GM21619 (cell line): ENCODE results near the gene RWDD1.
"Not testable (repeated sequence)": the region's sequence is repeated elsewhere in the genome, so short reads cannot be mapped to it uniquely, and the experiment has no call there.

Experiments used
- ATAC-seq: cut with Tn5 transposase; IDR thresholded peaks from one replicate; pipeline ENCODE4 v1.9.1; 2021; ENCODE audit not compliant: unreplicated experiment

Gene RWDD1

DNA sequence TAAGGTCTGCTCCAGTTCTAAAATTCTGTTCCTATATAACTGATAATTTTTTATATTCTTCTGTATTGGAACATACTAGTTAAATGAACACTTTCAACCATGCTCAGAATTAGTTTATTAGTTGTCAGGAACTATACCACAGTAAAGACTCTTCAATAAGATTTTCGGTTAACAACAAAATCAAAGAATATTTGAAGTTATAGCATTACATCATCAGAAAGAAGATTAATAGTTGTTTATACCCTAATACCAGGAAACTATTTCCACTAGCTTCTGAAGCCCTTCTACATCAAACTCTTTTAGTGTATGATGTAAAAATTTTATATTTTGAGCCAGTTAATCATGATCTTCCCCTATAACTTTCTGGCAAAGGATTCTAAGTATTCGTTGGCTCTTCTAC is 11.2 kb upstream of the RWDD1 start:
- no peak for ATAC-seq

DNA sequence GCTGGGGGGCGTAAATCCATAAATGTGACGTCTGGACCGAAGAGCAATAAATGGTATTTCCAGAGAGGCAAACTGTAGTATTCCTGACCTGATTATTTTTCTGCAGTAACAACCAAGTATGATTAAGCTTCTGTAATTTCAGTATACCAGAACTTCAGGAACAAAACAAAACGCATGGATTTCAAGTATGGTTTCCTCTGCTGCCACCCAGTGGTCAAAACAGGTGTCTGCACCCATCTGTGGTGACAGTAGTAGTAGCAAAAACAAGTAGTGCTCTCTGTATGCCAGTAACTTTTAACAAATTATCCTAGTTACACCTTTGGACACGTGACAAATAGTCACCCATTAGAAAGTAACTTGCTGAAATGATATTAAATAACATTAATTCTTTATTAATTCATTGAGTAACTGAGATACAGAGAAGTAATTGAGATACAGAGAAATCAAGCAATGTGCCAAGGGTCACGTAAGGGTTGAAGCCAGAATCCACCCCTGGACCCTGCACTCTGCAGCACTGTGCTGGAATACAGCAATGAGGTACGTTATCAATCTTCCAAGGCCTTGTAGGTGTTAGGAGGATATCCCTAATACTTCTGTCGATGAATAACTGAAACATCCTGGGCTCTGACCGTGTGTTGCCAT is 9.8 kb upstream of the RWDD1 start:
- peak; percentile 71 for ATAC-seq

DNA sequence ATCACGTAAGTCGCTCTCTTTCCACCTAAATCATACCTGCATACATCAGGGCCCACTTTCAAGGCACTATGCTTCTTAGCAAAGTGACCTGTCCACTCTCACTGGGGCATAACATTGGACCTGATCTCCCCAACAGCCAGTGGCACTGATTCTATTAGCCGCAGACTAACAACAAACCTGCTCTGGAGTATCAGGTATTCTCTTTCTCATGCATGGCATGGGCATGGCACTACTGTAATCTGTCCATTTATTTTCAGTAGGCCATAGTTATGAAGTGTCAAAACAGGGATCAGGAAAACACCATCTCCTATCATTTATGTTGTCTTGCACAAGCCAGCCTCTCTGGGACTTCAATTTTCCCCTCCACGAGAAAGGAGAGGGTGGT is 9.3 kb upstream of the RWDD1 start:
- ATAC-seq = no peak

DNA sequence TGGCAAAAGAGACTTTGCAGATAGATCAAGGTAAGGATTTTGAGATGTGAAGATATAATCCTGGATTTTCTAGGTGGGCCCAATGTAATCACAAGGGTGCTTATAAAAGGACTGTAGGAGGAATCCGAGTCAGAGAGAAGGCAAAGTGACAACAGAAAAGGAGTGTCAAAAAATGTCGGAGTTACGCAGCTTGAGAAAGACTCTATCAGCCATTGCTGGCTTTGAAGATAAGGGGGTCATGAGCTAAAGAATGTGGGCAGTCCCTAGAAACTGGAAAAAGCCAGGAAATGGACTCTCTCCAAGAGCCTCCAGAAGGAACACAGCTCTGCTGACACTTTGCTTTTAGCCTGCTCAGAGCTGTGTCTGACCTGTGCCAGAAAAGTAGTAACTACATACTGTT is 8.7 kb upstream of the RWDD1 start:
- ATAC-seq = no peak

DNA sequence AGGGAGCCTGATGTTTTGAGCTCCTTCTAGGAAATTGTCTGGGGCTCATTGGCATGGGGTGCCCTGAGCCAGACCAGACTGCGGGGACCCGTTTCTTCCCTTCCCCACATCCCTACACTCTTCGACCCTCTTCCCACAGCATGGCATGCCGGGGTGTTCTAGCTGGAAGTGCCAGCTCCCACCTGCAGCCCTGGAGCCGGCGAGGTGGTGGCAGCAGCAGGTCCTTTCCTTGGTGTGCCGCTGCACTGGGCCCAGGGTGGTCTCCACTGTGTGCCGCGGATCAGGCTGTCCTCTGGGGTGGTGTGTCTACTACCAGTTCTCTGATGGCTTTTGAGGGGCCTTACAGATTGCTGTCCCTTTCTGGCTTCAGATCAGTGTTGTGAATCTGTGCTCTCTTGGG is 7.5 kb upstream of the RWDD1 start:
- no peak for ATAC-seq

DNA sequence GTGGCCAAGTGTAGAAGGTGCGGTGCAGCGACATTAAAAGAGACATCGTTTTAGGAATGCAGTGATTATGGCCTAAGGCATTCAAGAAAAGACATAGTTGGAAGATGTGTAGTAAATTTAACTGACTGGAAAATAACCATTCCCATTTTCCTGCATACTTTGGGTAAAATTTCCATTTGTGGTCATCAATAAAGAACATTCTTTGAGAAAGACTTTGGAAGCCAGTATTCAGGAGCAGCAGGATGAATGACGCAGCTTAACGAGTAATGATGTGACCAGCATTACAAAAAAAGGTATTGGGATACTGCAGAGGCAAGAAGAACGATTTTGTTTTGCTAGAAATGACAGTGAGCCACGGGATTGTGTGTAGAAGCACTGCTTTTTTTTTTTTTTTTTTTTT is 7.0 kb upstream of the RWDD1 start:
- no peak for ATAC-seq

DNA sequence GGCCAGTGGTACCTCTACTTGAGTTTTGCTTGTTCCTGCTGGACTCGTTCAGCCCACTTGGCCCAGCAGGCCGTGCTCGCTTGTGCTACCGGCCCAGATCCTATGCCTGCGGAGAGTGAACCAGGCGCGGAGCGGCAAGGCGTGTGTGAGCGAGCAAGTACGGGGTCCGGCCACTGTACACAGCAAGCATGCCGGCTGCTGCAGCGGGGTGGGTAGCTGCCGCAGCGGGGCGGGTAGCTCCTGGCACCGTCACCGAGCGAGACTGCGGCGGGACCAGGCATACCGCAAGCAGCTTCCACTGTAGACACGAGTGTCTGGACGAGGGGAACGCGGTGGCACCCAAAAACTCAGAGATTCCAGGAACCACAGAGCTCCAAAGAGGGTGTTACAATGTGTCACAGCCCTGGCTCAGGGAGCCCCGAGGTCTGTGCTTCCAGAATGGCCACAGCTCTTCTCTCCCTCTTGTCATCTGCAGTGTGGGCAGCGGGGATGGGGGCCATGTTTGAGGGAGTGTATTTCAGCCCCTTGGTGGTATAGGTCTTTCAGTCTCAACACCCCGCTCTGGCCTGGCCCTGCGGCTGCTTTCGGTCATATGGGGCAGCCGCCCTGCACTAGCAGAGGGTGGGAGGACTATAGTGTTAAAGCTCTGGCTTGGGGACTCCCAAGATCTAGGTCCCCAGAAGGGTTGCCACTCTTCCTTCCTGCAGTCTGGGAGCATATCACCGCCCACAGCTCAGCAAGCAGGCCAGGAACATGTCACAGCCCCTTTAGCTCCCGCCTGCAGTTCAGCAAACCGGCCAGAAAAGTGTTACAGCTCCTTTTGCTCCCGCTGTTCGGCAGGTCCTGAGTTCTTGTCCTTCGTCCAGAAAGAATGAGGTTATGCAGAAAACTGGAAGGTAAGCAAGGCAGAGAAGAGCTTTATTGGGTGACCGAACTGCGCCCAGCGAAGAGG is 6.1 kb upstream of the RWDD1 start:
- ATAC-seq = no peak

DNA sequence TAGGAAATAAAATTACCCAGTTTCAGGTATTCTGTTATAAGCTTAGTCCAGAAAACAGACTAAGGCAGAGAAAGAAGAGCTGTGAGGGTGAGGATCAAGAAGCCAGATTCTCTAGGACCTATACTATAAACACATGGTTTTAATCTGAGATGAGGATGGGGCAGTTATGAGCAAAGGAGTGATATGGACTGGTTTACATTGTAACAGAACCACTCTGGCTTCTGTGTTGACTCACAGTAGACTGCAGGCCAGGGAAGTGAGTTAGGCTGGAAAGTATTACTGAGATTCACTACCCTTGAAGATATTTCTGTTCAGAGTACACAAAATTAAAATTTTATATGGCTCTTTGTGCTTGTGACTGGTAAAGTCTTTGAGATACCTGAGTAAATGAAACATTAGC is 3.2 kb upstream of the RWDD1 start:
- no peak for ATAC-seq

DNA sequence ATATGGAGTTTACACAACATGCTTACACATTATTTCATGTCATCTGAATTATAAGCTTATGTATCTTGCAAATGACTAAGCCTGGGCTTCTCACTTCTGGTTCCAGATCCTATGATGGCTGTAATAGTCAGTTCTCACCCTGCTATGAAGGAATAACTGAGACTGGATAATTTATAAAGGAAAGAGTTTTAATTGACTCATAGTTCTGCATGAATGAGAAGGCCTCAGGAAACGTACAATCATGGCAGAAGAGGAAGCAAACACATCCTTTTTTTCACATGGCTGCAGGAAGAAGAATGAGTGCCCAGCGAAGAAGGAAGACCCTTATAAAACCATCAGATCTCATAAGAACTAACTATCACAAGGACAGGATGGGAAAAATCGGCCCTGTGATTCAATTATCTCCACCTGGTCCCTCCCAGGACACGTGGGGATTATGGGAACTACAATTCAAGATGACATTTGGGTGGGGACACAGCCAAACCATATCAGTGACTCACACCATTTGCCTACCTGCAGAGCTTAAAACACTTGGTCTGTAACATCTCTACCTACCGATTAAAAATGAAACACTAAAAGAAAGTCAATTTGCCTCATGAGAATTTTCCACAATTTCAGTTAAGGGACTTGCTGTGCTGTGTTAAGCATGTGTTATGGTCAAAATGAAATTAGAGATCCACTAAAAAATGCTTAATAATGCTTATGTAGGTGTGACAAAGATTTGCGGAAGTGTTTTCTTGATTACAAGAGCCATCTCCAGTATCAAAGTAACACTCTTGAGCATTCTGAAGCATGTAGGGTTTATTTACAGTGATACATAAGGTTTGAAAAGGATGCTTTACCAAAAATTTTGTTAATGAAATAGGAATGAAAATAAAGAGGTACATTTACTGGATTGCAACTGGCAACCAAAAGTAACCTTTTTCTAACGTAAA is 2.2 kb upstream of the RWDD1 start:
- no peak for ATAC-seq

DNA sequence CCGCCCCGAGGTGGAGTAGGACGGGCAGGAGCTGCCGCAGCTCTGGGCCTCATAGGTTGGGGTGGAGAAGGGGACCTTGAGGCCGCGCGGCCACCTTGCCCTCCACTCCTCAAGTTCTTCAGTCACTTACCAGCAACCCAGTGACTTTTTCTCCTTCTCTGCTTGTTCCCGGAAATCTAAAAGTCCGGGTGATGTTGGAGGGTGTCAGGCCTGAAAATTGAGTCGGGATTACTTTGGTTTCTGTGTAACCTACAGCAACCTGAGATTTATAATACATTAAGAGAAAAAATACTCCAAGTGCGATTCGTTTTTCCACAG is 338 bp downstream of the RWDD1 start:
- ATAC-seq = no peak

DNA sequence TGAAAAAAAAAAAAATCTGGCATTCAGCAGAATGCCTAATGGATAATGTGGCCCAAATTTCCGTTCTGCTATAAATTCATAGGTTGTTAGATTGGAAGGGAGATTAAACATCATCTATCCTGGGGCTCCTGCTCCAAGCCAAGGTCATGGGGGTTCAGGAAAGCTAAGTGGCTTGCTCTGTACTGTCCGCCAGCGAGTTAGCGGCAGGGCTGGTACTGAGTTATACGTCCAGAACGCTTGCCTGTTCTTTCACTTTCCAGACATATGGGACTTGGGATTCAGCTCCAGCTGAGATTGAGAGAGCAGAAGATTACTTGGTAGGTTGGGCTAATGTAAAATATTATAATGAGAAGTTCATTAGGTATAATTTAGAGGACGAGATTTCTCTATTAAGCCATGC is 858 bp downstream of the RWDD1 start:
- no peak for ATAC-seq

DNA sequence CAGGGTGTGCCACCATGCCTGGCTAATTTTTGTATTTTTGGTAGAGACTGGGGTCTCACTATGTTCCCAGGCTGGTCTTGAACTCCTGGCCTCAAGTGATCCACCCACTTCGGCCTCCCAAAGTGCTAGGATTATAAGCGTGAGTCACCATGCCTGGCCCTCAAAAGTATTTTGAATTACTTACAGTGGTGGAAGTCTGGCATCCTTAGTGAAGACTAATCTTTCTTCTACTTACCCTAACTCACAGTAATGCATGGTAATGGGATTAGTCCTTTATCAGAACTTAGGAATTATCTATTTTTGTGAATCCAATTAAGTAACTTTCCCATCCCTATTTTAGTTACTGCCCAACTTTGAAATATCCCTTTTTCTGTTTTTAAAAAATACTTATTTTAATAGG is 3.9 kb downstream of the RWDD1 start:
- ATAC-seq = no peak

DNA sequence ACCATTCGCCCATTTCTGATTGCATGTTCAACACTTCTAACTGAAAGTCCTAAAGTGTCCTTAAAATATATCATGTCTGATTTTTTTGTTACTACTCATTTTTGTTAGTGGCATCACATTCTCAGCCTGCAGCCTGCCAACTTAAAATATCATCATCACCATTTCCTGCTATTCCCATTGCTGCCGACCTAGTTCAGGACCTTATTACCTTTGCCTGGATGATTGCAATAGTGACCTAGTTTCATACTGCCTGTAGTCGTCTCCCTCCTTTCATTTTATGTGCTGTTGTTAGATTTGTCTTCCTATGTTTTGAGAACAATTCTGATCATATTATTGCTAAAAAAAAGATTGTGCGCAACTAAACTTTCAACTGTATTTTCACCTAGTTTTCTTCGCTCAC is 6.2 kb downstream of the RWDD1 start:
- ATAC-seq = no peak

DNA sequence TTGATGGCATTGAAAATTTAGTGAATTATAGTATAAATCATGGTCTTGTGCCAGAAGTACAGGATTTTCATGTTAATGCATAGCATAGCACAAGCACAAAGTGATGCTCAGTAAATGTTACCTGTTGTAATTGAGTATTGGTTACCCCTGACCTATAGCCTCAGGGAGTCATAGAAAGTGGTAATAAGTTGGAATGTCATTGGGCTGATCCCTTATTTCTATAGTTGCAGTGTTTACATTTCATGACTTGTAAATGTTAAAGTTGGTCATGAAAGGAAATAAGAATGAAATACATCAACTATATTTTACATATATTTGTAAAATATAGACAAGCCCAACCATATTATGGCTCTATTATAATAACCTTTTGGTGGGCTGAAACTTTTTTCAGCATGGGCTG is 7.0 kb downstream of the RWDD1 start:
- no peak for ATAC-seq

DNA sequence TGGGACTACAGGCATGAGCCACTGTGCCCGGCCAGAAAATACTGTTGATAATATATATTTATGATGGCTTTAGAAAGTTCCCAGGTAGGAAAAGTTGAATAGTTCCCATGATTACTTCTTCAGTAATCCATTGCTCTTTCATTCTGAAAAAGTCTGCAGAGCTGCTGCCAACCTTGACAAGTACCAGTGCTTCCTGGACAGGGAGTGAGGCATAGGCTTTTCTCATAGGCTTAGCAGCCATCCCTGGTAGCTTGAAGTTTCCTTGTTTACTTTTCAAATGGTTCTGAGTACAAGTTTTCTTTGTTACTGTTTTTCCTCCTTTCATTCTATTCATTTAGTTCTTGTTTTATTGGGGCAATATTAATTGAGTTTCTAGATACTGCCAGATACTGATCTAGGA is 7.8 kb downstream of the RWDD1 start:
- ATAC-seq = no peak

DNA sequence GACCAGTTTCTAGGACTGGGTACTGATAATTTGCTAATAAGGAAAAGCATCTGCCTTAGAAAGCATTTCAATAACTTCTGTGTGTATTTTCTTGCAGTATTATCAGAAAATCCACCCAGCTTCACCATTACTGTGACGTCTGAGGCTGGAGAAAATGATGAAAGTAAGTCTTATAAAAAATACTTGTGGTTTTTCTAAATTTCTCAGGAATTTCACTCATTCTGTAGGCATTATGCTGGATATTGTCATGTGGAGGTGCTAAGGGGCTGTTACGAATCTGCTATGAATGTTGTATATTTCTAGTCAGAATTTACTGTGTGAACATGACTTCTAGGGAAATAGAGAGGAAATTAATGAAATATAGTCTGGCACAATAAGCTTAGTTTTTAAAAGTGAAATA is 8.9 kb downstream of the RWDD1 start:
- ATAC-seq = no peak

DNA sequence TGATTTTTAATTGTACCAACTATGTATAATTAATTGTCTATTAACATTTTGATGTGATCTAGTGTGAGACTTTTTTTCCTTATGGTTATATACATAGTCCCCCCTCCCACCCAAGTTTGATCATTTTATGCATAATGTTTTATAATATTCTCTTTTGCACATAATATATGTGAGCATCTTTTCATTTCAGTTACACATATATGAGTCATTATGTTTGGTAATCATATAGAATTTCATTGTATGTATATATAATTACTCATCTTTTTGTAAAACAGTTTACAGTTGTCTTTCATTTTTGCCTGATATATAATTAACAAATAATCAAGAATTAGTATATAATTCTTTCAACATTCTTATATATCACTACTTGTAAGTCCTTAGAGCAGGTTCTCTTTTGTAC is 15.0 kb downstream of the RWDD1 start:
- no peak for ATAC-seq

DNA sequence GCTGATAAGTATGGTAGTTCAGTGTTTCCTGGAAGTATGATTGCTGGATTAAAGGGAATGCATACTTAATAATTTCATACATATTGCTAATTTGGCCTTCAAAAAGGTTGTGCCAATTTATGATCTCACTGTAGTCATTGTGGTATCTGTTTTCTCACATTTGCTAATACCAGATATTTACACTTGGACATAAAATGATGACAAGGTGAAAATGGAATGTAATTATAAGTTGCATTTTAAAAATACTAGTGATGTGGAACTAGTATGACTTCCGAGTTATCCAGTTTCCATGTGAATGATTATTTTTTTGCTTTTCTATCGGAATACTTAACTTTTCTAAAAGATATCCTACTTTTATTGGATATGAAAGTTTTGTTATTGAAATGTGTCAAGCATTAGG is 15.4 kb downstream of the RWDD1 start:
- ATAC-seq = no peak

DNA sequence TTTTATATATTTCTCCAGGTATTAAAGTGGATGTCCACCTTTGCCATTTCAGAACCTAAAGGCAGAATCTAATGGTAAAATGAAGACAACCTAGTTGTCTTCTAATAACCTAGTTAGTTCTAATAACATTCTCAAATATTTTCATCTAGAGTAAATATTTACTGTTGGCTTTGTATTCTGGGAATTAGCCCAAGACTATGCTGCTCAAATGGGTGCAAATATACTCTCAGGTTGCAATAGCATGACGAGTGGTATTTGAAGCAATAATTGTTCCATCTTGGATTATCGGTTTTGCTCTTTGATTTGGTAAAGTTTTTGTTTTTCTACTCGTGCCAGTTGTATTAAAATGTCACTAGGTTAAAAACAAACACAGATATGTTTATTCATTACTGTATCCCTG is 23.9 kb downstream of the RWDD1 start:
- ATAC-seq = no peak

DNA sequence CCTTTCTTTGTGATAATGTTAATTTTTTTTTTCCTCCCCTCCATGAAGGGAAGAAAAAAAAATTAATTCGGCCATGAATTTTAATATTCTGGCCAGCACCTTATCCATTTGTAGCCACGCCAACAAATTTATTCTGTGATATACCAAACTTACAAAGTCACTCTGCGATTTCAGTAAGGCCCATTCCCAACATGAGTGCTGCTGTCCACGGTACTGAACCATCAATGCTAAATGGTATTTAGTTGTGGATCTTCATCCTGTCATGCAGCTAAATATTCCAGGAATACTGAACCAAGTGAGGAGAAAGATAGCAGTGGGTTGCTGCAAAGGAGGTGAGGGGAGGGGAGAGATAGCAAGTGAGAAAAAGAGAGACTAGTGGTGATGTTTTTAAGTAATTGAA is 25.5 kb downstream of the RWDD1 start:
- no peak for ATAC-seq

DNA sequence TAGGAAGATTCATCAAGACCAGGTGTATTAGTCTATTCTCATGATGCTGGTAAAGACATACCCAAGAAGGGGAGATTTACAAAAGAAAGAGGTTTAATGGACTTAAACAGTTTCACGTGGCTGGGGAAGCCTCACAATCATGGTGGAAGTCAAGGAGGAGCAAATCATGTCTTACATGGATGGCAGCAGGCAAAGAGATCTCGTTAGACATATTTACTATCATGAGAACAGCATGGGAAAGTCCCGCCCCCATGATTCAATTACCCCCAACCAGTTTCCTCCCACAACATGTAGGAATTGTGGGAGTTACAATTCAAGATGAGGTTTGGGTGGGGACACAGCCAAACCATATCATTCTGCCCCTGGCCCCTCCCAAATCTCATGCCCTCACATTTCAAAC is 32.6 kb downstream of the RWDD1 start:
- ATAC-seq = not testable (repeated sequence)

DNA sequence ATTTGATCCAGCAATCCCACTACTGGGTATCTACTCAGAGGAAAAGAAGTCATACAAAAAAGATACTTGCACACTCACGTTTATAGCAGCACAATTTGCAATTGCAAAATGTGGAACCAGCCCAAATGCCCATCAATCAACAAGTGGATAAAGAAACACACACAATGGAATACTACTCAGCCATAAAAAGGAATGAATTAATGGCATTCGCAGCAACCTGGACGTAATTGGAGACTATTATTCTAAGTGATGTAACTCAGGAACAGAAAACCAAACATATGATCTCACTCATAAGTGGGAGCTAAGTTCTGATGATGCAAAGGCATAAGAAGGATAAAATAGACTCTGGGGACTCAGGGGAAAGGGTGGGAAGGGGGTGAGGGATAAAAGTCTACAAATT is 33.6 kb downstream of the RWDD1 start:
- ATAC-seq = not testable (repeated sequence)
